CD1c-positive myeloid dendritic cell (primary cell): Measurements from ENCODE around the gene FAM222A.

Source experiments
- DNase-seq: peaks from one replicate; pipeline ENCODE4 v3.0.0-alpha.2; 2016; ENCODE audit errors: extremely low spot score

Gene FAM222A

GRCh38 chr12:109771746-109772621 lies 58.4 kb downstream of the FAM222A start:
- no peak for DNase-seq

- DNase-seq, result no peak
Measured at GRCh38 chr12:109772622-109773321, 59.1 kb downstream of the FAM222A start.

GRCh38 chr12:109773384-109774011 lies 59.9 kb downstream of the FAM222A start:
- DNase-seq, result no peak

GRCh38 chr12:109775172-109775881 lies 61.7 kb downstream of the FAM222A start:
- DNase-seq, result peak; percentile 78

GRCh38 chr12:109776624-109777023 lies 63.0 kb downstream of the FAM222A start:
- no peak for DNase-seq

GRCh38 chr12:109777544-109777943 lies 63.9 kb downstream of the FAM222A start:
- peak; percentile 26 for DNase-seq

GRCh38 chr12:109778684-109779083 lies 65.1 kb downstream of the FAM222A start:
- no peak for DNase-seq

- peak; percentile 73 for DNase-seq
Measured at GRCh38 chr12:109779382-109779781, 65.8 kb downstream of the FAM222A start.

GRCh38 chr12:109781668-109782325 lies 68.2 kb downstream of the FAM222A start:
- DNase-seq, result no peak

- DNase-seq, result no peak
Measured at GRCh38 chr12:109782326-109782703, 68.7 kb downstream of the FAM222A start.

- no peak for DNase-seq
Measured at GRCh38 chr12:109783135-109783964, 69.7 kb downstream of the FAM222A start.

- no peak for DNase-seq
Measured at GRCh38 chr12:109783965-109784244, 70.3 kb downstream of the FAM222A start.

GRCh38 chr12:109785854-109786253 lies 72.2 kb downstream of the FAM222A start:
- DNase-seq, result no peak

- no peak for DNase-seq
Measured at GRCh38 chr12:109786799-109787198, 73.2 kb downstream of the FAM222A start.

GRCh38 chr12:109789526-109790048 lies 76.0 kb downstream of the FAM222A start:
- no peak for DNase-seq

- DNase-seq, result no peak
Measured at GRCh38 chr12:109792992-109793391, 79.4 kb downstream of the FAM222A start.

- no peak for DNase-seq
Measured at GRCh38 chr12:109793411-109793810, 79.8 kb downstream of the FAM222A start.

- no peak for DNase-seq
Measured at GRCh38 chr12:109793826-109794501, 80.3 kb downstream of the FAM222A start.

GRCh38 chr12:109795023-109795422 lies 81.4 kb downstream of the FAM222A start:
- DNase-seq, result no peak

- no peak for DNase-seq
Measured at GRCh38 chr12:109796057-109796456, 82.4 kb downstream of the FAM222A start.
